ENCODE measurements around the gene SKAP1.
"Not testable (repeated sequence)": the region's sequence is repeated elsewhere in the genome, so short reads cannot be mapped to it uniquely, and the experiment has no call there.

The SKAP1 gene

GRCh38 chr17:48449335-48449734 lies 19.3 kb upstream of the SKAP1 start:
- in situ Hi-C loops (cut with HindIII; ENCODE audit: low sequenced_read_pairs), result not testable (repeated sequence)

DNA sequence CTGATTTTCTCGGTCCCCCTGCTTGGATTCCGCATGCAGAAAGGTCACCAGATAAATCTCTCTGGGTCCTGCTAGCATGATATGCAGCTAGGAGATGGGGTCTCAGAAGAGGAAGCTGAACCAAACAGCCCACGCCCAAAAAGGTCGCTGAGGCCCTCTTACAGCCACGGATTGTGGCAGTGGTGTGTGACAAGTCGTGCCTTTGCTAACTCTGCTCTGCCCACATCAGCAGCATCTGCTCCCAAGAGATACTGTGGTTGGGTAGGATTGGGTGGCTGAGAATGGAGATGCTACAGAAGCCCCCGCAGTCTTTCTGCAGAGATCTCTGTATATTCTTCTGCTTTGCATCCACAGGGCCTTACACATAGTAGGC lies 15.2 kb upstream of the SKAP1 start:
- in situ Hi-C loops (cut with HindIII; ENCODE audit: low sequenced_read_pairs), result no loop called here

GRCh38 chr17:48444516-48445247 lies 14.7 kb upstream of the SKAP1 start:
- in situ Hi-C loops (cut with HindIII; ENCODE audit: low sequenced_read_pairs), result no loop called here

DNA sequence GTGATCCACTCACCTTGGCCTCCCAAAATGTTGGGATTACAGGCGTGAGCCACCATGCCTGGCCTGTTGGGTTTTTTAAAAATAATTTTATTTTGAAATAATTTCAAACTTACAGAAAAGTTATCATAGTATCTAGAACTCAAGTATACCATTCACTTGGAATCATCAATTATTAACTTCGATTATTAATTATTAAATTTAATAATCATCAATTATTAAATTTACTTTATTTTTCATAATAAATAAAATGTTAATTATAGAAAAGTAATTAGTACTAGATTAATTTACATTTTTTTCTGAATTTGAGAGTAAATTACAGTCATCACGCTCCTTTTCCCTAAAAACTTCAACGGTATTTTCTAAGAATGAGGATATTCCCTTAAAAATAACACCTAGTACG lies 13.7 kb upstream of the SKAP1 start:
- in situ Hi-C loops (cut with HindIII; ENCODE audit: low sequenced_read_pairs), result no loop called here

DNA sequence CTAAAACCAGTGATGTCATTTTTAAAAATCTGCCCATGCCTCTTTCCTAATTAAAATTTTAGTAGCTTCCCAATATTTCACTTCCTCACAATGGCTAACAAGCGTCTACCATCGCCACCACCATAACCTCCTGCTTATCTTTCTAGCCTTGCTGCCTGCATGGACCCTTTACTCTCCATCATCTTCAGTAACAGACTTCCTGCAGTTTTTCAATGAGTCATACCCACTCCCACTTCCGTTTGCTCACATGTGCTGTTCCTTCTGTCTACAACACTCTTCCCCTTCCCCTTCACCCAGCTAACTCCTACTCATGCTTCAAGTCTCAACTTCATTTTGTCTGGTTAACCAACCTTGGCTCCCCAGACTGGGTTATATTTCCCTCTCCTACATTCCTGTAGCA lies 12.8 kb upstream of the SKAP1 start:
- in situ Hi-C loops (cut with HindIII; ENCODE audit: low sequenced_read_pairs), result no loop called here

DNA sequence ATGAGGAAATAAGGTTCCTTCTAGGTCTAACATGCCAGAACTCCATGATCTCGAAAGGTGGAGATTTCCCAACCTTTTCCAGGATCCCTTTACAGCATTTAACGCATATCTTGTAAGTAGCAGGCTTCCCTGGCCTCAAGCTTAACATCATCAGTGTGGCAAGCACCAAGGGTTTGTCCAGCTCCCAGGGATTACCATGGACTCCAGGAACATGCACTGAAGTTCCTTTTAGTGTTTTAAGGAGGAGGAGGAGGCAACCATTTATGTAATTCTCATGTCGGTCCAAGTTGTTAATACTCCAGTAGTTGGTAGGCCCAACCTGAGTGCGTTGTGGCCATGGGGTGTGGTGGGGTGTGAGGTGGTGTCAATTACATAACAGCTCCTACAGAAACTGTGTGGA lies 11.8 kb upstream of the SKAP1 start:
- in situ Hi-C loops (cut with HindIII; ENCODE audit: low sequenced_read_pairs), result no loop called here

GRCh38 chr17:48441231-48441711 lies 11.3 kb upstream of the SKAP1 start:
- in situ Hi-C loops (cut with HindIII; ENCODE audit: low sequenced_read_pairs), result no loop called here

DNA sequence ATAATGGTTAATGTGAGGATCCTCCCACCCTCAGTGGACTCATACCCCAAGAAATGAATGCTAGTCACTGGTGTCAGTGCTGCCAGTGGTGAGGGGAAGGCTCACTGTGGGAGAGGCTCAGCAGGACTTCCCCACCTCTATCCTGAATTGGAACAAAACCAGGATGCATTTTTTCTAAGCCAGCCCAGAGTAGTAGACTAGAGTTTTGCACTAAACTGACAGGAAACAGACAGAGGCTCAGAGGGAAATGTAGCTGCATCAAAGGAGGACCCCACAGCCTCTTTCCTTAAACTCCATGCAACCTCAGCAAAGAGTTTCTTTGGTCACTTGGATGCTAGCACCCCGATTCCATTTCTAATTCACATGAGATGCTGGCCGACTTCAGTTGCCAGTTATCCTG lies 10.7 kb upstream of the SKAP1 start:
- in situ Hi-C loops (cut with HindIII; ENCODE audit: low sequenced_read_pairs), result no loop called here

DNA sequence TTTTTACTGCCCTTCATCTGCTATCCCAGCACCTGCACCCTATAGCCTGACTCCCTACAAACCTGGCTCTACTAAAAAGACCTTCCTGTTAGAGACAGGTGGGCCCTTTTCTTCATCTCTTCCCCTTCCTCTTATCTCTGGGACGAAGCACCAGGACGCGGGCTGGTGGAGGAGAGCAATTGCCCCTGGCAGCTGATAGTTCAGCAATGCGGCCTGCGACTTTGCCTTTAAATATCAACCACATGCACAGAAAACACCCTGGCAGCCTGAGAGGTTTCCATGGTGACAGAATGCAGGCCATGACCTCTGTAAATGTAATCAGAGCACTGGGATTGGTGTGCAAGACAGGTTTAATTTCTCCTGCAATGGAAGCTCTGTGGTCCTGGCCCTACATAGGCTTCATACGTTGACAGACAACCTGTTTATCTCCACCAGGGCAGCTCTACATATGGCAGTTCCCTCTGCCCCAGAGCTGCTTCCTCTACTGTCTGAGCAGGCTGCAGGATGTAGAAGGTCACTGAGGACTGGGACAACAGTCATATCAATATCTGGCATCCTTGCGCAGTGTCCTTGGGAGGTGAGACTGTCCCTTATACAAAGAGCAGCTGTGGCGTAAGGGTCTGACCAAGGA lies 10.0 kb upstream of the SKAP1 start:
- in situ Hi-C loops (cut with HindIII; ENCODE audit: low sequenced_read_pairs), result no loop called here

- in situ Hi-C loops (cut with HindIII; ENCODE audit: low sequenced_read_pairs), result no loop called here
These were observed 9.3 kb upstream of the SKAP1 start for GRCh38 chr17:48439110-48439850.

- in situ Hi-C loops (cut with HindIII; ENCODE audit: low sequenced_read_pairs), result no loop called here
These were observed 8.6 kb upstream of the SKAP1 start for GRCh38 chr17:48438516-48439061.

DNA sequence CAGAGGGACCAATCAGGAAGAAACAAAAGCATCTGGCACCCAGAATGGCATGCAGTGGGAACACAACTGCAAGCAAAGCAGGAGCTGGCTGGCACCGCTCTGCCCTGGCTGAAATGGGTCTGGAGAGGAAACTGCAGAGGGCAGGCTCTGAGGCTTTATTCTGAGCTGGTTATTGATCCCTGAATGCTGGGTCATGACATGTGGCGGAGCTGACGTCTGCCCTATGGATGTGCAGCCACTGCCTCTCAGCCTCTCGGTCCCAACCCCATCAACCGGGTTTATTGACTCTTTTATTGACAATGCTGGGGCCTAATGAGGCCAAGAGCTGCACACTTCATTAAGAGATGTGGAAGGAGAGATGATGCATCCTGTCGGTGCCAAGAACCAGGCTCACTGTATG lies 3.9 kb upstream of the SKAP1 start:
- in situ Hi-C loops (cut with HindIII; ENCODE audit: low sequenced_read_pairs), result no loop called here

GRCh38 chr17:48432820-48433775 lies 3.1 kb upstream of the SKAP1 start:
- in situ Hi-C loops (cut with HindIII; ENCODE audit: low sequenced_read_pairs), result no loop called here

DNA sequence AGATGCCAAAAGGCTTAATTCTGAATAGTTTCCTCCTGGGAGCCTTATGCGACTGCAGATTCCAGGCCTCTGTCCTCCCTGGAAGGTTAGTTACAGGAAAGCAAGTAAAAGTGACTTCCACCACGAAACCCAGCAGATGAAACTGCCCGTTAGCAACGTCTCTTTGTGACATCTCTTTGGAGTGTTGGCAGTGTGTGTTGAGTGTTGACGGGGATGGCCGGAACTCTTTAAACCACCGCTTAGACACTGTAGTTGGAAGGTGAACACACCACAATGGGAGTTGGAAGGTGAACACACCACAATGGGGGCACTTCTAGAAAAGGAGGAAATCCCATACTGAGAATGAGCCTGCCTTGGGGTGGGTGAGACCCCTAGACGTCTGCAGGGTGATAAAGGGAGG lies 858 bp downstream of the SKAP1 start:
- in situ Hi-C loops (cut with HindIII; ENCODE audit: low sequenced_read_pairs), result no loop called here

GRCh38 chr17:48427598-48427997 lies 2.4 kb downstream of the SKAP1 start:
- in situ Hi-C loops (cut with HindIII; ENCODE audit: low sequenced_read_pairs), result no loop called here

GRCh38 chr17:48426761-48427500 lies 3.1 kb downstream of the SKAP1 start:
- in situ Hi-C loops (cut with HindIII; ENCODE audit: low sequenced_read_pairs), result no loop called here

GRCh38 chr17:48426019-48426665 lies 3.9 kb downstream of the SKAP1 start:
- in situ Hi-C loops (cut with HindIII; ENCODE audit: low sequenced_read_pairs), result no loop called here

- in situ Hi-C loops (cut with HindIII; ENCODE audit: low sequenced_read_pairs), result not testable (repeated sequence)
These were observed 8.0 kb downstream of the SKAP1 start for GRCh38 chr17:48422060-48422459.

GRCh38 chr17:48420823-48421222 lies 9.2 kb downstream of the SKAP1 start:
- in situ Hi-C loops (cut with HindIII; ENCODE audit: low sequenced_read_pairs), result no loop called here
